HG03378 (cell line): ENCODE data around the gene TRIO.
A peak's percentile ranks its signal among the peaks of the same experiment; 100 is the strongest.
"Not testable (repeated sequence)": the region's sequence is repeated elsewhere in the genome, so short reads cannot be mapped to it uniquely, and the experiment has no call there.

Experiments
- ATAC-seq: cut with Tn5 transposase; IDR thresholded peaks from one replicate; pipeline ENCODE4 v1.9.1; 2021; ENCODE audit warnings: mild to moderate bottlenecking, moderate library complexity; ENCODE audit not compliant: unreplicated experiment

Gene TRIO

DNA sequence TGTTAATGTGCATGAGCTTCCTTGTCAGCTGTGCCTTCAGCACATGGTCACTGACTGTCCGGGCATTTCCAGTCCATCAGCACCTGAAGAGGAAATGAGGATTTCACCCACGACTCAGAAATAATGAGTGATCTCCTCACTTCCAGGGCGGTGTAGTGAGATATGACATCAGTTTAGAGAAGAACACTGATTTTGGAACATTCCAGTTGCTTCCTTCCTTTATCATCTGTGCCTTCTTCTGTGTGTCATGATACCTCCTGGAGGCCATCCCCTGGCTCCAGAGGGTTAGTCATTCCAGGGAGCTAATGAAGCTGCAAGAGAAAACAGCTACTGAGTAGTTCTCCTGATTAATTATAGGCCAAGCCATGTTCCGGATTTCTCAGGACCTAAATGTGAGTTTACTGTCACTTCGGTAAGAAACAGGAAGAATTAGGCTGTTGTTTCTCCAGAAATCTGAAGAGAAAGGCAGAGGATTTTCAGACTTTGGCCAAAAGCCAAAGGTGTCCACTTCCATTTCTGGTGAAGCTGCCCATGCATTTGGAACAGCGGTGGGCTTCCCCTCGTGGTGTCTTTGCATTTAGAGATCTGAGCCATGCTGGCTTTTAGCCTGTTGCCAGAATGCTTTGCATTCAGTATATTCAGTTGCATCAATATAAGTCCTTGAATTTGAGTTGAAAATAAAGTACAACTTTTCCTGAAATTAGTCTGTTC is 277.1 kb downstream of the TRIO start:
- no peak for ATAC-seq

- no peak for ATAC-seq
These were observed 278.7 kb downstream of the TRIO start for GRCh38 chr5:14421851-14422250.

DNA sequence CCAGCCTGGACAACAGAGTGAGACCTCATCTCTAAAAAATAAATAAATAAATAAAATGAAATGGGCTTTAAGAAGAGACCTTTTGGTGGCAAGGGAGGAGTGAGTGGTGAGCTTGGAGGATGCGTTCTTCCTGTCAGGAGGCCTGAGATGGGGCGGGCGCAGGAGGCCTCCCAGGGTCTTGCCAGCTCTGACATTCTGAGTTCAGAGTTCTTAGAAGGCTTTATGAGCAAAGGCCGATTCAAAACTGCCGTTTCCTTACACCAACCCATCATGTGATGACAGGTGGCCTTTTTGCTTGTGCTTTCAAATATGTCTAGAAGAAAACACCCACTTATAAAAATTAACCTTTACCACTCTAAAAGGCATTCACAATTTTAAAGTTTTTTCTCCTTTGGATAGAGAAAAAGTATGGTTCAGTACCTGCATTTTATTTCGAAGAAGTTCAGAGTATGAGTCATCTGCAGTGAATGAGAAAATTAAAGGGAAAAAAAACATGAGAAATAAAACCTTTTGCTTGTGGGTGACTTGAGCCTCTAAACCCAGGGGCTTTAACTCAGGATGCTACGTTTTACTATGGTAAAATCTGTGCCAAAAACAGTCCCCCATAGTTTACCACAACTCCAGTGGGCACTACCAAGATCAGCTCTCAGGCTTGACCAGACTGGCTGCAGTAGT is 281.0 kb downstream of the TRIO start:
- no peak for ATAC-seq

DNA sequence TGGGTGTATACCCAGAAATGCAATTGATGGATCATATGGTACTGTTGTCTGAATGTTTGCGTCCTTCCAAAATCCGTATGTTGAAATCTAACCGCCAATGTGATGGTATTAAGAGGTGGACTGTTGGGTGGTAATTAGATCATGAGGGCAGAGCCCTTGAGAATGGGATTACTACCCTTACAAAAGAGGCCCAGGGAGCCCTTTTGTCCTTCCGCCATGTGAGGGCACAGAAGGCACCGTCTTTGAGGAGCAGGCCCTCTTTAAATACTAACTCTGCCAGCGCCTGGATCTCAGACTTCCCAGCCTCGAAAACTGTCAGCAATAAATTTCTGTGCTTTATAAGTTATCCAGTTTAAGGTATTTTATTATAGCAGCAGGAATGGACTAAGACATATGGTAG is 282.4 kb downstream of the TRIO start:
- ATAC-seq, result no peak

DNA sequence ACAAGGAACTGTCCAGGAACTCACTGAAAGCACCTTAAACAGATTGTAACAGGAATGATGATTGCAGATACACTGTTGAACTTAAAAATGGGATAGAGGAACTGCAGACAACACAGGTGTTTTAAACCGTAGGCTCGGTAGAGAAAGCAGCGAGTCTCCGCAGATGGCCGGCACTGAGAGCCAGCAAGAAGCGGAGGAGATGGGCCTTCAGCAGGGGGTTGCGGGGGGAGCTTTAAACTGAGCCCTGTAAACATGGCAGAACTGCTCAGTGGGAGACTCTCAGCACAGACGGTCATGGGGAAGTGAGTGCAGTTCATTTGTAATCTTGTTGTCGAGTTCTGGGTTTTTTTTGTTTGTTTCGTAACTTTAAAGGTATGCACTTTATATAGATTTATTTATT is 283.4 kb downstream of the TRIO start:
- no peak for ATAC-seq

DNA sequence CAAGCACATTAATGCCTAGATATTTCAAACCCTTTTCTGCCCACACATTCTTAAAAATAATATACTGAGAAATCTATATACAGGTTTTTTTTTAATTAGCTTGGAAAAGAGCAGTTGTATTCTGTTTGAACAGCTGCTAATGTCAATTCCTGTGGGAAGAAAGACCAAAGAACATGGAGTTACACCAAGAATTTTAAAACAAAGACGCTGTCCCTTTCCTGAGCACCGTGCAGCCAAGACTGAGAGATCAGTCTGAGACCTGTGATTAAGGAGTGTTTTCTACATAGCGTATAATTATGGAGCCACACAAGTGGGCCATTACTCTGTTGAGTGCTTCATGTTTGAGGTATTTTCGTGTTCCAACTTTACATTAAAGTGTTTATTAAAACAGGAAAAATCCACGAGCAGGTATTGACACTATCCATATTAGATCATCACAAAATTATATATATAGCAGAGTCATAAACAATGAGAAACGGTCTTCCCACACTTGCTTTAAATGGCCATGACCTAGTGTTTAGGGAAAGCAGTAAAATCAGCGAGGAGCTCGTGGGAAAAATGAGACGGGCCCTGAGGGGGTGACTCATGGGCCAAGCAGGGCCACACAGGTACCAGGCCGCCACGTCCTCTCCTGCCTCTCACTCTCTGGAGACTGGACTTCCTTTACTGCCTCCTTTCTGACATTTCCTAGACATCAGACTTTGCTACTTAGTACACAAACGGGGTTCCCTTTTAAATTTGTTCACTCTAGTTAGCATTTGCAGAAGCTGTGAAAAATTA is 285.4 kb downstream of the TRIO start:
- ATAC-seq, result no peak

DNA sequence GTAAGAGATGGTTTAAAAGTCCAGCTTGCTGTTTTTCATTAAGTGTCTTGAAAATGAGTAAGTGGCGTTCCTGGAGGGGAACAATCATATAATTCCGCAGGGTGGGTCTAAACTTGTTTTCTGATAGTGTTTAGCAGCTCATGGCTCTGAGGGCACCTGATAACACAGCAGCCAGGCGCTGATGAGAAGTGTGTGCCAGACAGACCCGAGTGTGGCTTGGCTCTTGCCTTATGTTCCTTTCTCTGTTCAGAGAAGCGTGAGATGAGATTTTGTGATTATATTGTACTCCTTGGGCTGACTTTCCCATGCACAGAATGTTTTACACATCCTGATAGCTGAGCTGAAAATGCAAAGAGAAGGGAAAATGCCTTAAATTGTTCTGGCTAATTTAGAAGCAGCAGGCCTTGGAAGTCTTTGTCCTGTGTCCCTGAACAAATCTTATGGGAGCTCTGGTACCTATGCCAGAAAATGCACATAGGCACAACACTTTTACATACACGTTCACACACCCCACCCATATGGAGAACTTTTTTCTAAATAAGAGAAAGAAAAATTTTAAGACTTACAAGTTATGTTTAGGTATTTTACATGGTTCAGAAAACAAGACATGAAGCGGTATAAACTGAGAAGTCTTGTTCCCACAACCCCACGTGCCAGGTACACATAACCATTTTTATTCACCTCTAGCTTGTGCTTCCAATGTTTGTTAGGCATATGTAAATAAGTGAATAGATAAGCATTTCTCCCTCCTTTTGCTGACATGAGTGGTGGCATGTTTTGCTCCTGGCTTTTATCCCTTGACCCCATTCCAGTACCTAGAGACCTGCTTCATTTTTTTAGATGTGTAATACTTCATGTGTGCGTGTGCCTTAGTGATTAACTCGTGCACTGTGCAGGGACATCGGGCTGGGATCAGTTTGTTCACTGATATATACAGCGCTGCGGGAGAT is 286.2 kb downstream of the TRIO start:
- no peak for ATAC-seq

DNA sequence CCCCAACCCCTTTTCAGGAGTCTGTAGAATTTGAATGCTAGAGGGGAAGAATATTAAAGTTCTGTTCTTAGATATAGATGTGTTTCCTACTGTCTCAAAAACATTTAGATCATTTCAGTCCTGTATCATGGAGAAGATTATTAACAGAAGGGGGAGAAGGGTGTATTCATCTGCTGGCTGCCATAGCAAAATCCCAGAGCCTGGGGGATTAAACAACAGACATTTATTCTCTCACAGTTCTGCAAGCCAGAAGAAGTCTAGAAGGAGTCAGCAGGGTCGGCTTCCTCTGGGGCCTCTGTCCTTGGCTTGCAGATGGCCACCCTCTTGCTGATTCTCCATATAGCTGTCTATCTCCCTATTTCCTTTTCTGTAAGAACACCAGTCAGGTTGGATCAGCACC is 288.4 kb downstream of the TRIO start:
- ATAC-seq, result no peak

GRCh38 chr5:14432931-14433589 is 289.9 kb downstream of the TRIO start:
- no peak for ATAC-seq

DNA sequence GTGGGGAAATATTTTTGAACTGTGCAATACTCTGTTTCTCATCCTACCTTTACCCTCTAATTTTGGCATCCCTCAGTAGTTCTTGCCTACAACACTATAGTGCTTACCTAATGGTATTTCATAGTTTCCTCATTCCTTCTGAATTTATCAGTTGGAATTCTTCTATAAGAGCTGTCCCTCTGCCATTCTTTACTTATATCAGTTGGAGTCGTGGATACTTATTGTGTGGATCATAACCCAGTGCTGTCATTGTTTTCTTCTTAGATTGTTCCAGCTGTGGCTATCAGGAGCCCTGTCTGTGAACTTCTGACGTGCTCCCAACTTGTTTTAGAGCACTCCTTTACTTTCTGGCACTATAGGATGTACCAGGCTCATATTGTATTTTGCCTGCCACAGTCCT is 292.3 kb downstream of the TRIO start:
- no peak for ATAC-seq

DNA sequence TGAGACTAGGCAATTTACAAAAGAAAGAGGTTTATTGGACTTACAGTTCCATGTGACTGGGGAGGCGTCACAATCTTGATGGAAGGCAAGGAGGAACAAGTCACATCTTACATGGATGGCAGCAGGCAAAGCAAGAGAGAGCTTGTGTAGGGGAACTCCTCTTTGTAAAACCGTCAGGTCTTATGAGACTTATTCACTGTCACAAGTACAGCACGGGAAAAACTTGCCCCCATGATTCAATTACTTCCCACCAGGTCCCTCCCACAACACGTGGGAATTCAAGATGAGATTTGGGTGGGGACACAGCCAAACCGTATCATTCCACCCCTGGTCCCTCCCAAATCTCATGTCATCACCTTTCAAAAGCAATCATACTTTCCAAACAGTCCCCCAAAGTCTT is 293.0 kb downstream of the TRIO start:
- ATAC-seq, result not testable (repeated sequence)

GRCh38 chr5:14436801-14437542 is 293.8 kb downstream of the TRIO start:
- peak; percentile 66 for ATAC-seq

DNA sequence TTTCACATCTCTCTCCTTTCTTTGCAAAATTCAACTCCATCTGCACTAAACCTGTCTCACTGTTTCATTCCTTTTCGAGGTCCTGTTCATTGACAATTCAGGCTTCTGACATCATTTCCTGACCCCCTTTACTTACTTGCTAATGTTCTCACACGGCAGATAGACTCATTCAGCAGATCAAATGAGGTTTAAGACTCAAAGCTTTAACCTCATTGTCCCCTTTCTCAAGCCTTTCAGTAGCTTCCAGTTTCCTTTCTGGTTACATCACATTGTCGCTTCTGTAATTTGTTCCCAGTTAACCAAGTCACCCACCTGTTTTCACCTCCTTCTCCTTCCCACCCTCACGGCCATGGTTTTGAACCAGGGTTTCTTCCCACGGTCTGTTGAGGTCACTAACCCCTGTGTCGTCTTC is 295.1 kb downstream of the TRIO start:
- ATAC-seq, result no peak

GRCh38 chr5:14439087-14439871 is 296.1 kb downstream of the TRIO start:
- no peak for ATAC-seq

DNA sequence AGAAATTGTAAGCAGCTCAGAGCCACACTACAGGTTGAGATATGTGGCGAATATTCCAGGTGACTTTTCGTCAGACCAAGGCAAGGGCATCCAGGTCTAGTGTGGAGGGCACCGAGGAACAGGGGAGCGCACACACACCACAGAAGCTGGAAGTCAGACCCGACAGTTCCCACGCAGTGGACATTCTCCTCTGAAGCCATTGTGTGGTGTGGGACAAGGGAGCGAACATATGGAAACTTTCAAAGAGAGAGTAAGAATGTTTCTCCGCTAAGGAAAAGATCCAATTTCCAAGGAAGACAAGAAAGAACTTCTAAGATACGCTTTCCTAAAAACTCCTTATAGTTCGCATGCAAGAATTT is 297.1 kb downstream of the TRIO start:
- ATAC-seq, result no peak

DNA sequence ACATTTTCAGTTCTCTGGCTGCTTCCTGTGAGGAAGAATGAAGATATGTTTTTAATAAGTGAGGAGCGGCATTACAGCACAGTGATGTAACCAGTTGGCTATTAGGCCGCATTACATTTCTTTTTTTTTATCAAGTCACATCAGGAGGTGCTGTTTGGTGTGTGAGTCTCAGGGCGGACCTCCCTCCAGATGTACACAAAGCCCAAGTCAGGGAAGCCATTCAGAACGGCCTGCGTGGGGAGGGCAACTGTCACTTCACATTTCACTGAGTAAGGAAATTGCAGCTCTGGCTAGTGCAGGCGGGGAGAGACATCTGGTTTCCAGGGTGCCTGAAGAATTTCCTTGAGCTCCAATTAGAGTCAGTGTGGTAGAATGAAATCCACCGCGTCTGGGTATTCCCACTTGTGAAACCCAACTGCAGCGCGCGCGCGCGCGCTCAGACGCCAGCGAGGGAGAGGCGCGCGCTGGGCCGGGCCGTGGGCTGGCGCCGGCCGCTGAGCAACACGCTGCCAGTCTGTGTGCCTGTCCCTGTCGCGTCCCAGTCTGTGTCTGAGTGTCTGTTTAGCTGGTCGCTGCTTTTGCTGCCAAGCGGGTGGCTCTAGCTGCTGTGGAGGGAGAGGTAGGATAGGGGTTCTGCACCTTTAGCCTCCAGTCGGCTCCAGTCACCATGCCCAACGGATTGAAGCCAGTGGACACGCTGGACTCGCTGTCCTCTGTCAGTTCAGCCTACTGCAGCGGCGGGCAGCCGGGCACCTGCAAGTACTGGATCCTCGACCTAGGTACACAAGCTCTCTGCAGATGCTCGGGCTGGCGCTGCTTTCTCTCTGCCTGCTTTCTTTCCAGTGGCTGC is 297.7 kb downstream of the TRIO start:
- ATAC-seq, result no peak

GRCh38 chr5:14441641-14442040 is 298.5 kb downstream of the TRIO start:
- no peak for ATAC-seq

DNA sequence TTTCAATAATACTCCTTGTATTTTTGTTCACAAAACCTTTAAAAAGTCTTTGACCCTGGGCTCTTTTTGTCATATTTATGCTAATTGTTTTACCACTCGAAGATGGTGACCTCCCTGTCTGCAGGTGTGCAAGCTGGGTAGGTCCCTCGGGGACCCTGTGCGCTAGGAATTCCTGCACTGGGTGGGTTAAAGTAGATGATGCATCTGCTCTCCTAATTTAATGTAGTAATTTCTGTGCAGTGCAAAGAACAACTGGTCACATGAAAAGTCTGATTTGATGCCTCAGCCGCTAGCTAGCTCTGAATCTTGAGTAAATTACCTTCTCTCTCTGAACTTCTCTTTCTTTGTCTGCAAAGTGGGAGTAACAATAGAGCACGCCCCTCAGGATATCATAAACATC is 299.4 kb downstream of the TRIO start:
- ATAC-seq, result no peak
